NOMO-1 treated with DMSO at 0.1 percent for 48 hours (cell line): Measurements from ENCODE around the gene TRIM17.
A peak's percentile ranks its signal among the peaks of the same experiment; 100 is the strongest.

Source experiments
- DNase-seq: peaks from one replicate; lab custom pipeline; 2025; ENCODE audit not compliant: unreplicated experiment; lab: John Stamatoyannopoulos, UW

Gene TRIM17

GRCh38 chr1:228416217-228416933 lies at the start of gene TRIM17:
Gene TRIM17, minus strand, starts transcription at chr1:228416861. Its CDS starts 1,789 bp downstream, at chr1:228415072.
- no peak for DNase-seq

GRCh38 chr1:228465571-228466146 lies 49.0 kb upstream of the TRIM17 start:
- DNase-seq: no peak

GRCh38 chr1:228465141-228465540 lies 48.5 kb upstream of the TRIM17 start:
- DNase-seq: no peak

- DNase-seq: peak; percentile 50
Measured at GRCh38 chr1:228464487-228464983, 47.9 kb upstream of the TRIM17 start.

GRCh38 chr1:228463559-228464455 lies 47.1 kb upstream of the TRIM17 start:
- peak; percentile 74 for DNase-seq

- DNase-seq: no peak
Measured at GRCh38 chr1:228463009-228463558, 46.4 kb upstream of the TRIM17 start.

DNA sequence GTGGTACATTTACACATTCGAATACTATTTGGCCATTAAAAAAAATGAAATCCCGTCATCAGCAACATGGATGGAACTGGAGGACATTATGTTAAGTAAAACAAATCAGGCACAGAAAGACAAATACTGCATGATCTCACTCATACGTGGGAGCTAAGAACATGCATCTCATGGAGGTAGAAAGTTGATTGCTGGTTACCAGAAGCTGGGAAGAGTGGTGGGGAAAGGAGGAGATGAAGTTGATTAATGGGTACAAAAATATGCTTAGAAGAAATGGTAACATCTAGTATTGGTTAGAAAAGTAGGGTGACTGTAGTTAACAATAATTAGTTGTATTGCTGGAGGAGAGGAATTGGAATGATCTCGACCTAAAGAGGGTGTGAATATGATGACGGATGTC lies 45.9 kb upstream of the TRIM17 start:
- no peak for DNase-seq

DNA sequence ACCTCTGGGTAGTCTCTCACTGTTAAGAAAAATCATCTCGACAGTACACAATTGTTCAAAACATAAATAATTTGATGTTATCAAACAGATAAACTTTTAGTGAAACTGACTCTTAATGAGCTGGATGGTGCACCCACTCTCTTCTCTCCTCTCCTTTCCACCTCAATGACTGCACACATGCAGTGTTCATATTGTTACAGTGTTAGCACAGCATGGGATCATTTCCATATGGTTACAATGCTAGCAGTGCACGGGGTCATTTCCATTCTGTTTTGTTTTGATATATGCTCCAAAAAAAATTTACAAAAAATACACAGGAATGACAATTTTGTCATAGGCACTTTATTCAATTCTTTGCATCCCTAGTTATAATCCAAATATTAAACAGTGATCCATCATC lies 44.2 kb upstream of the TRIM17 start:
- no peak for DNase-seq

- DNase-seq: peak; percentile 56
Measured at GRCh38 chr1:228459091-228459993, 42.7 kb upstream of the TRIM17 start.

- DNase-seq: peak; percentile 98
Measured at GRCh38 chr1:228457396-228458176, 40.9 kb upstream of the TRIM17 start.

DNA sequence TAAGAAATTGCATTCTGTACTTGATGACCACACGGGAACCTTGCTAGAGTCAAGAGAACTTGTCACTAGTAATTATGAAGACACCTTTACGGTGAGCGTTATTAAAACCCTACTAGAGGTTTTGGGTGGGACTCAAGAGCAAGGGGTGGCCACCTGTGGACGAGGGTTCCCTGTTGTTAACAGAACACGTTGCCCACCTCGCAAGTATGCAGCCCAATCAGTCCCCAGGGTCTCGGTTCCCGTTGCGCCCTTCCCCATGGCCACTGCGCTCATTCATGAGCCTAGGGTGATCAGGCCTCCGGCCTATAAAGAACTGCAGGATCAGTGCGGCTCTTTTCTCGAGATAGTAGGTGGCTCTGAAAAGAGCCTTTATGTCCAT lies 40.3 kb upstream of the TRIM17 start:
- peak; percentile 38 for DNase-seq

DNA sequence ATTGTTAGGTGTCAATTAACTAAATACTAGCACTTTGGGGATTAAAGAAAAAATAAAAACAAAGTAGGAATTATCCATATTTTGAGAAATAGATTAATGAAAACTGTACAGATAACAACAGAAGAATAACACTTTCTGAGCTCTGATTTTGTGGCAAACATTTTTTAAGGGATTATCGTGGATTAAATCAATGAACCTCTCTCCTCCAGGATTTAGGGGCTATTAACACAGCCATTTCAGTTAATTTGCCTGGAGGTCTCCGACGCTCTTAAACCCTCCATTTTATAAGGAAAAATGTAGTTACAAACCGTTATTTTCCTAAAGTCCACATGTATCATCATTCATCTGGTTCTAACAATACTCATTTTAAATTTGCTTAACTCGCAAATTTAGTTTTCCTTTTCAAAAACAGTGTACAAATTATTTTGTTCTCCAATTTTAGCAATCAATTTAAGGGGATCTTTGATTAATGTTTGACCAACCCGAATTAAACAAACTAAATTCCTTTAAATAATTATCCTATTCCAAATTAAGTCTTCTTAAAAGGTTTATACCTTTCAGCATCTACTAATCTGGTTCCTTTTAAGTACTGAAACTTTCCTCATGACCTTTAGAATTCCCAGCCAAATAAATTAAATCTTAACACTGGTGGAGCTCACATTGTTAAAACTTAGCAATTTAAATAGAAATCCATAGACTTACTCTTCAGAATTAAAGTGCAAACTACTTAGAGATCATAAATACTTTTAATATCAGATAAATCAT lies 39.8 kb upstream of the TRIM17 start:
- no peak for DNase-seq

DNA sequence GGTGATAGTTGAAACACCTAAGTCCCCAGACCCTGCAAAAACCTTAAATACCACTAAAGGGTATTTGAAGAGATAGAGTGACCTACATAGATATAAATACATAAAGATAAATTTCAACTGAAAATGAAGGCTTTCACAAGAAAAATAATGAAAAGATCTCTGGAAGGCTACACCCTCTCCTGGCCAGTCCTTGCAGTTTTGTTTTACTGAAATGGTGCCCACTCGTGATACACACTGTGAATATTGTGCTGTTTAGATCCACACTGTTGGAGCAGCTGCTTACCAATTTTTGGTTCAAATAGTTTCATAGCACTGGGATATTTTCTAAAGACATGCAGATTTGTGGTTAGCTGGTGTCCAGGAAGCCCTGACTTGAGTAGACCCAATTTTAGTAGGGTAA lies 39.1 kb upstream of the TRIM17 start:
- DNase-seq: peak; percentile 40

- no peak for DNase-seq
Measured at GRCh38 chr1:228454238-228454637, 37.6 kb upstream of the TRIM17 start.

DNA sequence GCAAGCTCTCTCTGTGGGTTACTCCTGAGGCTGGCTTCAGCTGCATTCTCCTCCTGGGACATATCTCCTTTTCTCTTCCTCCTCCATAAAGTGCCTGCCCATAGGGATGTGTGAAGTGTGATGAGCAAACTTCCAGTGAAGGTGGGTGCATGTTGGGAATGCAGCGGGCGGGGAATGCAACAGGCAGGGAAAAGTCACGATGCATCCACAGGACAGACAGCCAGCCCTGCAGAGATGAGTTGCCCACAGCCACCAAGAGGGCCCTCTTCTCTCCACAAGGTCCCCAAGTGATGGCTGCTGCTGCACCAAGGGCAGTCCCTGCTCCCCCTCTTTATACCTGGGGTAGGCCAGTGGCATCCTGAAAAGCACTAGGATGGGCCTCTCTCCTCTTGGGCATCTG lies 37.0 kb upstream of the TRIM17 start:
- DNase-seq: no peak

- no peak for DNase-seq
Measured at GRCh38 chr1:228453022-228453560, 36.4 kb upstream of the TRIM17 start.

DNA sequence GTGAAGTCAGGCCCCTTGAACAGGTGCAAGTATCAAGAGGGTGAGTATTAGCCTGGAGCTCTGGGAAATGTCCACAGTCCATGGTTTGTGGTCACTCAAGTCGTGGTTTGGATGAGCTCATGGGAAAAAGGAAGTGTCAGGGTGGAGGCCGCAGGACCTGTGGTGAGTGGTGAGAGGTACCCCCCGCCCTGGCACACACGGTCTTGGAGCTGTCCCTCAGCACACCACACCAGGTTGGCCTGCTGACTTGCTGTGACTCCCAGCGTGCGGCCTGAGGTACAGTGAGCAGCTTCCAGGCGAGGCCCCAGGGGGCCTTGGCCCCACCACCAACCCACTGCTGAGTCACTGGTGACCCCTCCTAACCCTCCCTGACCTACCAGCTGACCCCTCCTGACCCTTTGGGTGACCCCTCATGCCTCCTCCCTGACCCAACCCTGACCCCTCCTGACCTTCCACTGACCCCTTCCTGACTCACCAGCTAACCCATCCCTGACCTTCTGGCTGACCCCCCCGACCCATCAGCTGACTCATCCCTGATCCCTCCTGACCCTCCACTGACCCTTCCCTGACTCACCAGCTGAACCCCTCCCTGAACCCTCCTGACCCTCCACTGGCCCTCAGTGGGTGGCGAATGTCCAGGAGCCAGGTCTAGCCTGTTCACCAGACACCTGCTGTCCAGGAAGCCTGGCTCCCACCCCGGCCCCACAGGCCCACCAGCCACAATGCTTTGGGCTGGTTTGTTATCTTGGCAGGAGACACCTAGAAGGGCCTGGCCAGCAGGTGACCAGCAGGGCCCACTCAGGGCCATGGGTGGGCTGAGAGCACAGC lies 35.7 kb upstream of the TRIM17 start:
- DNase-seq: no peak

- DNase-seq: no peak
Measured at GRCh38 chr1:228450200-228450599, 33.5 kb upstream of the TRIM17 start.
